WERI-Rb-1 (cell line): ENCODE measurements around the gene CD36.

Source experiments
- DNase-seq: peaks from one replicate; pipeline ENCODE4 v3.0.0-alpha.2; 2020
- H3K27ac ChIP-seq: fragments of 250-450 bp; sonication (Bioruptor Pico); 2 replicates; pipeline ENCODE4 v1.5.1; 2020; ENCODE audit warnings: mild to moderate bottlenecking, moderate library complexity
- H3K27me3 ChIP-seq: fragments of 250-450 bp; sonication (Bioruptor Pico); 2 replicates; pipeline ENCODE4 v1.5.1; 2021; ENCODE audit warnings: mild to moderate bottlenecking, low read depth, moderate library complexity; ENCODE audit not compliant: insufficient read depth, severe bottlenecking
- H3K36me3 ChIP-seq: fragments of 250-450 bp; sonication (Bioruptor Pico); 2 replicates; pipeline ENCODE4 v1.5.1; 2020; ENCODE audit warnings: mild to moderate bottlenecking, moderate library complexity
- H3K4me3 ChIP-seq: 2 replicates; pipeline ENCODE4 v1.5.1; 2011; ENCODE audit warnings: low read depth, mild to moderate bottlenecking, control low read depth, low read length
- H3K9me3 ChIP-seq: fragments of 250-450 bp; sonication (Bioruptor Pico); 2 replicates; pipeline ENCODE4 v1.5.1; 2021; ENCODE audit warnings: mild to moderate bottlenecking, moderate library complexity; ENCODE audit not compliant: severe bottlenecking
- CTCF ChIP-seq: IDR thresholded peaks from 2 replicates; pipeline ENCODE4 v1.5.1; 2011; ENCODE audit warnings: low read depth, mild to moderate bottlenecking, control low read depth, inconsistent platforms, low read length

Gene CD36

DNA sequence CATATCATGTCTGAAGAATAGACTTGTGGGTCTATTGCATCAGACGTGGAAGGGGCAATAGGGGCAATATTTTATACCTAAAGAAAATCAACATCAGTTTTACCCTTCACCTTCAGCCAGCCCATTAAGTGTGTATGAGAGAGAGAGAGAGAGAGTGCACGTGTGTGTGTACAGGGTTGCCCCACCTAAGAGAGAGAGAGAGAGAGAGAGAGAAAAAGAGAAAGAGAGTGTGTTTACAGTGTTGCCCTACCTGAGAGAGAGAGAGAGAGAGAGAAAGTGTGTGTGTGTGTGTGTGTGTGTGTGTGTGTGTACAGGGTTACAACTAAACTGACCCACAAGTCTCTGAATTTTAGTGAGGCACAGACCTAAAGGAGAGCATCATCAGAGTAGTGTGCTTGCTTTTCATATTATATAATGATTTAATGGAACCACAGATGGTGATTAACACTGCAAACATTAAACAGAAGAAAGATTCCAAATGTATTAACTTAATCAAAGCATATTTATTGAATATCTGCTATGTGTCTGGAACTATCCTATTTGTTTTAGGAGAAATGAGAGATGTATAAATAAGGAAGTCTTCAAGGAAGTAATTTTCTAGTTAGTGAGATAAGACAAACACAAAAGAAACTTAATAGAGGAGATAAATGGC lies 66.8 kb downstream of the CD36 start:
- Histone ChIP-seq H3K36me3 (no peaks in the 10 kb centered on the region), H3K27me3 (no peaks in the 10 kb centered on the region), H3K4me3 (no peak overlapping the region), H3K27ac (no peak overlapping the region), H3K9me3 (no peaks in the 10 kb centered on the region)
- DNase-seq: no peak
- TF ChIP-seq CTCF: no peak

- TF ChIP-seq CTCF: no peak
- H3K27me3 ChIP-seq: no peaks in the 10 kb centered on the region
- no peaks in the 10 kb centered on the region for H3K9me3 ChIP-seq
- H3K27ac ChIP-seq: no peak overlapping the region
- no peak for DNase-seq
- no peak overlapping the region for H3K4me3 ChIP-seq
- H3K36me3 ChIP-seq: no peaks in the 10 kb centered on the region
These were observed 68.9 kb downstream of the CD36 start for GRCh38 chr7:80707318-80707717.

DNA sequence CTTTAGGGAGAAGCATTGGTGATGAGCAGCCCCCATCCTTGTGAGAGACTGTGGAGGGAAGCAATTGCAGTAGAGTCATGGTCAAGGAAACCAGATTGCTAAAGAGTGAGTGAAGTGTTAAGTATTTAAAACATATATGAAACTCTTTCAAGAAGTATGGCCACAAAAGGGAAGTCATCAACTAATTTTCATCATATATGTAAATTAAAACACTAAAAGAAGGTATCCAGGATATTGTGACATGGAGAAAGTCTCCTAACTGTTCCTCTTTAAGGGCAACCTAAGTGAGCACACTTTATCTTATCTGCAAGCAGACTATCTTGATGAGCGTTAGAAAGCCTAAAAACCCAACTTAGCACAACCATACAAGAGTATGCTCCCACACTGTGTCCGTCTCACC lies 69.7 kb downstream of the CD36 start:
- Histone ChIP-seq H3K27ac (no peak overlapping the region), H3K9me3 (no peaks in the 10 kb centered on the region), H3K36me3 (no peaks in the 10 kb centered on the region), H3K27me3 (no peaks in the 10 kb centered on the region), H3K4me3 (no peak overlapping the region)
- TF ChIP-seq CTCF: no peak
- no peak for DNase-seq

GRCh38 chr7:80711531-80711930 lies 73.1 kb downstream of the CD36 start:
- Histone ChIP-seq H3K9me3 (no peaks in the 10 kb centered on the region), H3K36me3 (no peaks in the 10 kb centered on the region), H3K27ac (no peak overlapping the region), H3K4me3 (no peak overlapping the region), H3K27me3 (no peaks in the 10 kb centered on the region)
- no peak for DNase-seq
- TF ChIP-seq CTCF: no peak

DNA sequence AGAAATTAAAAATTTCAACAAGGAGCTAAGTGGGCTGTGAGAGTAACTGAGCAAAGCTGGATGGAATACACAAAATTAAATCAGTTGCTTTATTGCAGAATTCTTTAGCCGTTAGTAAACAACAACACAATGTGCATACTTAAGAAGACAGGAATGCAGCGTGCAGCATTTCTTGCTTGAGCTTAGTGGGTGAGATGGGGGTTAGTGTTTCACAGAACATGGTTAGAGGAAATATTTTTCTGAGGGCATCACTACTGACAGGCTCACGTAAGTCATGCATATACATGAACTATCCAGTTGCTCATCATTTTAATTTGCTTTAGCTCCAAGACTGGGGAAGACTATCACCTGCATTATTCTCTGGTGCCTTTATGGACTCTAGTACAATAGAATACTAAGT lies 80.8 kb downstream of the CD36 start:
- no peak overlapping the region for H3K4me3 ChIP-seq
- H3K27me3 ChIP-seq: no peaks in the 10 kb centered on the region
- no peak for DNase-seq
- H3K9me3 ChIP-seq: no peaks in the 10 kb centered on the region
- TF ChIP-seq CTCF: no peak
- H3K36me3 ChIP-seq: no peaks in the 10 kb centered on the region
- H3K27ac ChIP-seq: no peak overlapping the region

- H3K9me3 ChIP-seq: no peaks in the 10 kb centered on the region
- H3K4me3 ChIP-seq: no peak overlapping the region
- H3K27me3 ChIP-seq: no peaks in the 10 kb centered on the region
- no peak for TF ChIP-seq CTCF
- DNase-seq: no peak
- no peak overlapping the region for H3K27ac ChIP-seq
- H3K36me3 ChIP-seq: no peaks in the 10 kb centered on the region
These were observed 81.7 kb downstream of the CD36 start for GRCh38 chr7:80720146-80720545.
